GM12891 (cell line): ENCODE data around the gene GRM7.

Experiments used
- DNase-seq: peaks from one replicate; pipeline ENCODE4 v3.0.0; 2011; ENCODE audit warnings: low spot score; ENCODE audit not compliant: insufficient read length
- FAIRE-seq: peaks from 2 replicates; lab custom pipeline; 2011; peaks lifted over from hg19 to GRCh38; lab: Jason Lieb, UNC
- PAX5 ChIP-seq: IDR thresholded peaks from 2 replicates; pipeline ENCODE4 v1.6.1; 2011; ENCODE audit warnings: low read length, moderate library complexity, mild to moderate bottlenecking; ENCODE audit not compliant: insufficient read depth, severe bottlenecking
- POLR2A ChIP-seq: IDR thresholded peaks from 2 replicates; pipeline ENCODE4 v1.6.1; 2011; ENCODE audit warnings: low read depth, low read length, control low read depth
- POLR2AphosphoS5 ChIP-seq: IDR thresholded peaks from 2 replicates; pipeline ENCODE4 v1.6.1; 2011; ENCODE audit warnings: low read depth, low read length, control low read depth
- POU2F2 ChIP-seq: IDR thresholded peaks from 2 replicates; pipeline ENCODE4 v1.6.1; 2011; ENCODE audit warnings: low read depth, mild to moderate bottlenecking, control low read depth, low read length, moderate library complexity
- SPI1 ChIP-seq: IDR thresholded peaks from 2 replicates; pipeline ENCODE4 v1.6.1; 2011; ENCODE audit warnings: low read depth, low read length, control low read depth
- TAF1 ChIP-seq: IDR thresholded peaks from 2 replicates; pipeline ENCODE4 v1.6.1; 2011; ENCODE audit warnings: low read depth, low read length, control low read depth

The GRM7 gene

DNA sequence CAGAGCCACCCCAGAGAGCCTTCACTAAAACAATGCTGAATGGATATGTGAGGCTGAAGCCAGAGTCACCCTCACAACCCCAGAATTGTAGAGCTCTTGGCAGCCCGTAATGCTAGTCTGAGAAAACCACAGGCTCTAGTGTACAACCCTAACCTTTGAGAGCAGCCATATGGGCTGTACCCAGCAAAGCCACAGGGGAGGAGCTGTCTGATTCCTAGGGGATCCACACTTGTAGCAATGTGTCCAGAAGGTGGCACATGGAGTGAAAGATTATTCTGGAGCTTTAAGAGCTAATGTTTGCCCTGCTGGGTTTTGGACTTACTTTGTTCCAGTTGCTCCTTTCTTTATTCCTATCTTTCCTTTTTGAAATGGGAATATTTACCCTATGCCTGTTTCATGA is 626.8 kb downstream of the GRM7 start:
- DNase-seq (no peak), FAIRE-seq (no peak)
- TF ChIP-seq POLR2A (no peak), TAF1 (no peak), SPI1 (no peak), PAX5 (no peak), POLR2AphosphoS5 (no peak), POU2F2 (no peak)

DNA sequence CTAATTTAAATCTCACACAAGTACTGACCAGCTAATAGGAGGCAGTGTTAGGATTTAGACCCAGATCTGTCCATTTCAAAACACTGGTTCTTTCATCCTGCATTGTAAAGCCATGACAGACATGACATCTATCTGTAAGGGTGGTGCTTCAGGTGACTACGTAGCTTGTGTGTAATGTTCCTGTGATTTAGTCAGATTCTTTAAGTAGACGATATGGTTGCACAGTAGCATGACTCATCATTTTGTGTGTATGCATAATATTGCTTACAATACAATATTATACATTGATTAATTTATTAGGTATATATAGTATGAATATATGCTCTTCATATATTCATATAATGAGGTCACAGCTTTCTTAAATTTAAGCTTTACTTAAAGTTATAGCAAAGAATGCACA is 628.5 kb downstream of the GRM7 start:
- TF ChIP-seq PAX5 (no peak), POU2F2 (no peak), POLR2A (no peak), POLR2AphosphoS5 (no peak), SPI1 (no peak)
- FAIRE-seq (no peak), DNase-seq (no peak)

DNA sequence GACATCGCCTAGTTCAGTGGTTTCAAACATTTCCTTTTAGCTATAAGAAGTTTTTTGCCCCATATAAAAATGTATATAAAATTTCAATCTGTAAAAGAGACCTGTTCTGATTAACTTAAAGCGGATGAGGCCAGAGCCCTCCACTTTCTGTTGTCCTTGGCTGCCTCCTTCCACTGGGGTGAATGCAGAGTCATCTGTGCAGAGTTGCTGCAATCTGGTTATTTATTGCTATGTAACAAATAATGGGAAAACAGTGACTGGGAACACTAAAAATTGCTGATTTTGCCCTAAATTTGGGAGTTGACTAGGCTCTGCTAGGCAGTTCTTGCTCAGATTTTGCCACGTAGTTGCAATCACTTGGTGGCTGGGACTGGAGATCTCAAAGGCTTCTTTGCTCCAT is 637.8 kb downstream of the GRM7 start:
- no peak for DNase-seq
- TF ChIP-seq POLR2AphosphoS5 = no peak
- TF ChIP-seq POLR2A = no peak
- no peak for TF ChIP-seq TAF1
- no peak for TF ChIP-seq PAX5
- TF ChIP-seq POU2F2 = no peak
- no peak for TF ChIP-seq SPI1
- FAIRE-seq = no peak

GRCh38 chr3:7503431-7503830 is 642.5 kb downstream of the GRM7 start:
- DNase-seq (no peak), FAIRE-seq (no peak)
- TF ChIP-seq POLR2A (no peak), POLR2AphosphoS5 (no peak), SPI1 (no peak), TAF1 (no peak), PAX5 (no peak), POU2F2 (no peak)

DNA sequence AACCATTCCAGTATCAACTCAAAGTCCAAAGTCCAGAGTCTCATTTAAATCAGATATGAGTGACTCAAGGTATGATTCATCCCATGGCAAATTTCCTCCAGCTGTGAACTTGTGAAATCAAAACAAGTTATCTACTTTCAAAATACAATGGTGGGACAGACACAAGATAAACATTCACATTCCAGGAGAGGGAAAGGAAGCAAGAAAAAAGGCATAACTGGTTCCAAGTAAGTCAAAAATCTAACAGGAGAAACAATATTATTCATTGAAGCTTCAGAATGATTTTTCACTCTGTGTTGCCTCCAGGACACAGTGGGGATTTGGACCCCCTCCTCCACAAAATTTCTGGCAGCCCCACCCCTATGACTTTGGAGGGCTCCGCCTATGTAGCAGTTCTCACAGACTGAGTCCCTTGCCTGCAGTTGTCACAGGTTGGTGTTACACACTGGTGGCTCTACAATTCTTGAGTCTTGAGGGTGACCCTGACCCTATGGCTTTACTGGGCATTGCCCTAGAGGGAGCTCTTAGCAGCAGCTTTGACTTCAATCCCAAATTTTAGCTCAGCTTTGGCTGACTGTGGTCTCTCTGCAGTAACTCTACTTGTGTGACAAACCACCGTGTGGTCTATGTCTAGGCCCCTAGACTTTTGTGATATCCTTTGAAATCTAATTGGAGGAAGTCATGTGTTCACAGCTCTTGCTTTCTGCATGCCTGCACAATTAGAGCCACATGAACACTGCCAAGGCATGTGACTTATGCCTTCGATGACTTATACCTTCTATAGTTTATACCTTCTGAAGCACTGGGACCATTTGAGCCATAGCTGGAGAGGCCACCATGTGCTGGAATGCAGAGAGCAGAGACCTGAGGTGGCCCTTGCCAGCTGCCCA is 644.2 kb downstream of the GRM7 start:
- TF ChIP-seq POLR2A (no peak), SPI1 (no peak), PAX5 (no peak), TAF1 (no peak), POLR2AphosphoS5 (no peak), POU2F2 (no peak)
- DNase-seq (no peak), FAIRE-seq (no peak)

- TF ChIP-seq POLR2A (no peak), POLR2AphosphoS5 (no peak), SPI1 (no peak), POU2F2 (no peak), PAX5 (no peak), TAF1 (no peak)
- FAIRE-seq = no peak
These were observed 645.8 kb downstream of the GRM7 start for GRCh38 chr3:7506606-7507180.

DNA sequence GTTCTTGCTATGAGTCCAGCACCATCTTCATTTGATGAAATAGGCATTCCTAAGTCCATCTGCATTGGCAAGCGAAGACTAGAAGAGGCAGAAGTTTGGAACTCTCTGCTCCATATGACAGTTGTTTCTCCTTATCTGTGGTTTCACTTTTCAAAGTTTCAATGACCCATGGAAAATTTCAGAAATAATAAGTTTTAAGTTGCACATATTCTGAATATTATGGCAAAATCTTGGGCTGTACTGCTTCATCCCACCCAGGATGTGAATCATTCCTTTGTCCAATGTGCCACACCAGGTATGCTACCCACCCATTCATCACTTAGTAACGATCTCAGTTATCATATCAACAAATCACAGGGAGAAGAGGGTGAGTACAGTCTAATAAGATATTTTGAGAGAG is 647.9 kb downstream of the GRM7 start:
- no peak for TF ChIP-seq POLR2AphosphoS5
- no peak for DNase-seq
- FAIRE-seq = no peak

More at GRCh38 chr3:7506606-7507180, 645.8 kb downstream of the GRM7 start:
- no peak for DNase-seq

DNA sequence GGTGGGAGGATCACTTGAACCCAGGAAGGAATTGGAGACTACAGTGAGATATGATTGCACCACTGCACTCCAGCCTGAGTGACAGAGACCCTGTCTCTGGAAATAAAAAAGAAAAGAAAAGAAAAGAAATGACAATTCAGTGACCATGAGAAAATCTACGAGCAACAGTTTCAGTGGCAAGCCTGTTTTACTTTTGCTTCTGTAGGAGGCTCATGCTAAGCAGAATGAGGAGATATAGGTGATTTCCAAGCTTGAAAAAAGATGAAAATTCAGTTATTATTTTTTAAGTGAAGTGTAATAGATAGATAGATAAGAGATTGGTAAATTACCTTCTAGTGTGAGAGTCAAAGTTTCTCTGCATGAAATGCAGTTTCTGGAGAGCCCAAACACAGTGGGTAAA is 651.1 kb downstream of the GRM7 start:
- DNase-seq (no peak), FAIRE-seq (no peak)
- TF ChIP-seq POLR2AphosphoS5 (no peak), SPI1 (no peak), PAX5 (no peak), TAF1 (no peak), POLR2A (no peak), POU2F2 (no peak)

- no peak for TF ChIP-seq POU2F2
- no peak for TF ChIP-seq TAF1
- no peak for TF ChIP-seq PAX5
- TF ChIP-seq POLR2A = no peak
- TF ChIP-seq POLR2AphosphoS5 = no peak
- TF ChIP-seq SPI1 = no peak
- FAIRE-seq (no peak), DNase-seq (no peak)
These were observed 657.1 kb downstream of the GRM7 start for GRCh38 chr3:7518026-7518425.
